ENCODE results near the gene DHRS9. TPM values are rescaled to one million over a fixed set of nuclear protein-coding genes. Genes with fewer than 3 reads are reported as not detected.

Gene DHRS9
- polyA plus RNA-seq, 3 donors from 2014 or later = 0.31 TPM; not detected in 2

- no peak overlapping the region for H3K4me3 Mint-ChIP-seq
- peaks cover 0 to 3% (median 3%) of the 10 kb centered on the region in 3 donors for H3K27me3 Mint-ChIP-seq (ENCODE audit: low read depth in 3 of 3)
- H3K27ac Mint-ChIP-seq = no peak overlapping the region
- H3K36me3 Mint-ChIP-seq = no peaks in the 10 kb centered on the region
- H3K9me3 Mint-ChIP-seq = no peaks in the 10 kb centered on the region
- H3K4me1 Mint-ChIP-seq = peaks cover 3 to 8% of the 10 kb centered on the region in 2 donors
- DNase-seq = no peak
Measured at GRCh38 chr2:169093535-169093934, 24.2 kb downstream of the DHRS9 start.

- Mint-ChIP-seq H3K36me3 (no peaks in the 10 kb centered on the region), H3K27me3 (ENCODE audit: low read depth in 3 of 3) (peaks cover 0 to 3% (median 3%) of the 10 kb centered on the region in 3 donors), H3K27ac (no peak overlapping the region), H3K4me1 (peaks cover 3 to 8% of the 10 kb centered on the region in 2 donors), H3K4me3 (no peak overlapping the region), H3K9me3 (no peaks in the 10 kb centered on the region)
- no peak for DNase-seq
Measured at GRCh38 chr2:169094676-169095075, 25.3 kb downstream of the DHRS9 start.

GRCh38 chr2:169095621-169096105, 26.3 kb downstream of the DHRS9 start:
- Mint-ChIP-seq H3K27ac (peak overlapping the region in 1 of 6 donors; percentile 13), H3K36me3 (no peaks in the 10 kb centered on the region), H3K9me3 (no peaks in the 10 kb centered on the region), H3K4me1 (peaks cover 3 to 8% of the 10 kb centered on the region in 2 donors), H3K27me3 (ENCODE audit: low read depth in 3 of 3) (peaks cover 0 to 3% (median 3%) of the 10 kb centered on the region in 3 donors), H3K4me3 (peak overlapping the region in 1 of 5 donors; percentile 18)
- no peak for DNase-seq

GRCh38 chr2:169104848-169105247, 35.5 kb downstream of the DHRS9 start:
- Mint-ChIP-seq H3K9me3 (no peaks in the 10 kb centered on the region), H3K36me3 (no peaks in the 10 kb centered on the region), H3K4me3 (peak overlapping the region in 2 of 5 donors; percentile 46 to 67), H3K27me3 (ENCODE audit: low read depth in 3 of 3) (peaks cover 0 to 2% (median 0%) of the 10 kb centered on the region in 3 donors), H3K4me1 (peaks cover 50% of the 10 kb centered on the region in 2 donors), H3K27ac (peak overlapping the region in 1 of 6 donors; percentile 73)
- no peak for DNase-seq

- no peaks in the 10 kb centered on the region for H3K36me3 Mint-ChIP-seq
- no peaks in the 10 kb centered on the region for H3K9me3 Mint-ChIP-seq
- H3K4me3 Mint-ChIP-seq = peak overlapping the region; percentile 21 to 67 (median 47)
- DNase-seq = peak; percentile 17 to 33 (median 25)
- peak overlapping the region in 4 of 6 donors; percentile 0 to 80 (median 70) for H3K27ac Mint-ChIP-seq
- H3K27me3 Mint-ChIP-seq (ENCODE audit: low read depth in 3 of 3) = peaks cover 0 to 2% (median 0%) of the 10 kb centered on the region in 3 donors
- peaks cover 50 to 51% of the 10 kb centered on the region in 2 donors for H3K4me1 Mint-ChIP-seq
Measured at GRCh38 chr2:169105476-169105875, 36.1 kb downstream of the DHRS9 start.

- H3K27ac Mint-ChIP-seq = peak overlapping the region in 1 of 6 donors; percentile 32
- no peaks in the 10 kb centered on the region for H3K9me3 Mint-ChIP-seq
- no peaks in the 10 kb centered on the region for H3K36me3 Mint-ChIP-seq
- H3K4me1 Mint-ChIP-seq = peaks cover 50 to 51% of the 10 kb centered on the region in 2 donors
- no peak for DNase-seq
- H3K27me3 Mint-ChIP-seq (ENCODE audit: low read depth in 3 of 3) = peaks cover 0 to 2% (median 0%) of the 10 kb centered on the region in 3 donors
- H3K4me3 Mint-ChIP-seq = peak overlapping the region in 4 of 5 donors; percentile 3 to 67 (median 40)
Measured at GRCh38 chr2:169106134-169106533, 36.8 kb downstream of the DHRS9 start.

- peak overlapping the region in 4 of 5 donors; percentile 12 to 67 (median 34) for H3K4me3 Mint-ChIP-seq
- no peaks in the 10 kb centered on the region for H3K9me3 Mint-ChIP-seq
- H3K36me3 Mint-ChIP-seq = no peaks in the 10 kb centered on the region
- DNase-seq = no peak
- H3K27me3 Mint-ChIP-seq (ENCODE audit: low read depth in 3 of 3) = peaks cover 0 to 2% (median 2%) of the 10 kb centered on the region in 3 donors
- H3K27ac Mint-ChIP-seq = peak overlapping the region in 3 of 6 donors; percentile 2 to 71 (median 2)
- H3K4me1 Mint-ChIP-seq = peaks cover 50 to 51% of the 10 kb centered on the region in 2 donors
Measured at GRCh38 chr2:169106563-169107545, 37.5 kb downstream of the DHRS9 start.

- H3K27ac Mint-ChIP-seq = peak overlapping the region in 4 of 6 donors; percentile 8 to 72 (median 43)
- no peaks in the 10 kb centered on the region for H3K9me3 Mint-ChIP-seq
- H3K4me1 Mint-ChIP-seq = peaks cover 50 to 51% of the 10 kb centered on the region in 2 donors
- no peaks in the 10 kb centered on the region for H3K36me3 Mint-ChIP-seq
- DNase-seq = peak; percentile 61 to 70 (median 62)
- H3K27me3 Mint-ChIP-seq (ENCODE audit: low read depth in 3 of 3) = peaks cover 0 to 2% (median 2%) of the 10 kb centered on the region in 3 donors
- peak overlapping the region in 4 of 5 donors; percentile 24 to 59 (median 42) for H3K4me3 Mint-ChIP-seq
Measured at GRCh38 chr2:169107645-169108044, 38.3 kb downstream of the DHRS9 start.

GRCh38 chr2:169108099-169108884, 38.9 kb downstream of the DHRS9 start:
- Mint-ChIP-seq H3K27ac (peak overlapping the region in 4 of 6 donors; percentile 8 to 71 (median 26)), H3K4me3 (peak overlapping the region in 2 of 5 donors; percentile 6 to 59)

GRCh38 chr2:169109502-169110409, 40.4 kb downstream of the DHRS9 start:
- DNase-seq = peak; percentile 56 to 65 (median 59)
- H3K4me1 Mint-ChIP-seq = peaks cover 44 to 46% of the 10 kb centered on the region in 2 donors
- no peaks in the 10 kb centered on the region for H3K9me3 Mint-ChIP-seq
- H3K27ac Mint-ChIP-seq = no peak overlapping the region
- no peak overlapping the region for H3K4me3 Mint-ChIP-seq
- no peaks in the 10 kb centered on the region for H3K36me3 Mint-ChIP-seq
- peaks cover 0 to 4% (median 2%) of the 10 kb centered on the region in 3 donors for H3K27me3 Mint-ChIP-seq (ENCODE audit: low read depth in 3 of 3)

More at GRCh38 chr2:169108099-169108884, 38.9 kb downstream of the DHRS9 start:
- Mint-ChIP-seq H3K4me1 (peaks cover 50 to 51% of the 10 kb centered on the region in 2 donors), H3K27me3 (ENCODE audit: low read depth in 3 of 3) (peaks cover 0 to 3% (median 2%) of the 10 kb centered on the region in 3 donors), H3K36me3 (no peaks in the 10 kb centered on the region), H3K9me3 (no peaks in the 10 kb centered on the region)
- no peak for DNase-seq

- H3K9me3 Mint-ChIP-seq = no peaks in the 10 kb centered on the region
- H3K27ac Mint-ChIP-seq = no peak overlapping the region
- H3K4me3 Mint-ChIP-seq = no peak overlapping the region
- no peaks in the 10 kb centered on the region for H3K36me3 Mint-ChIP-seq
- H3K4me1 Mint-ChIP-seq = peaks cover 38 to 39% of the 10 kb centered on the region in 2 donors
- no peak for DNase-seq
- peaks cover 0 to 5% (median 2%) of the 10 kb centered on the region in 3 donors for H3K27me3 Mint-ChIP-seq (ENCODE audit: low read depth in 3 of 3)
Measured at GRCh38 chr2:169110419-169110818, 41.1 kb downstream of the DHRS9 start.

- H3K36me3 Mint-ChIP-seq = no peaks in the 10 kb centered on the region
- H3K9me3 Mint-ChIP-seq = no peaks in the 10 kb centered on the region
- H3K27me3 Mint-ChIP-seq (ENCODE audit: low read depth in 3 of 3) = peaks cover 1 to 5% (median 2%) of the 10 kb centered on the region in 3 donors
- H3K4me3 Mint-ChIP-seq = no peak overlapping the region
- peaks cover 33 to 34% of the 10 kb centered on the region in 2 donors for H3K4me1 Mint-ChIP-seq
- no peak overlapping the region for H3K27ac Mint-ChIP-seq
- DNase-seq = no peak
Measured at GRCh38 chr2:169110916-169111315, 41.6 kb downstream of the DHRS9 start.
